Fibroblast of lung (primary cell): ENCODE measurements around the gene DAZAP1. TPM values are rescaled to one million over a fixed set of nuclear protein-coding genes. Genes with fewer than 3 reads are reported as not detected.

Experiments
- DNase-seq, 2 donors: peaks; one replicate each; pipeline versions ENCODE4 v3.0.0 to v3.0.0-alpha.2; 2010; ENCODE audit warnings: low read depth in 2 of 2
- H2AFZ ChIP-seq: 2 replicates; pipeline ENCODE4 v1.5.1; 2012; ENCODE audit warnings: low read length, control low read depth, inconsistent platforms
- H3K27ac ChIP-seq: 2 replicates; pipeline ENCODE4 v1.5.1; 2011; ENCODE audit warnings: low read length, control low read depth; ENCODE audit not compliant: insufficient read depth
- H3K27me3 ChIP-seq: 2 replicates; pipeline ENCODE4 v1.5.1; 2011; ENCODE audit warnings: mild to moderate bottlenecking, low read length; ENCODE audit not compliant: control insufficient read depth, insufficient read depth
- H3K36me3 ChIP-seq: 2 replicates; pipeline ENCODE4 v1.5.1; 2011; ENCODE audit warnings: low read length; ENCODE audit not compliant: control insufficient read depth, insufficient read depth
- H3K4me1 ChIP-seq: 2 replicates; pipeline ENCODE4 v1.5.1; 2011; ENCODE audit warnings: low read length; ENCODE audit not compliant: control insufficient read depth, insufficient read depth; ENCODE audit errors: extremely low read depth
- H3K4me2 ChIP-seq: 2 replicates; pipeline ENCODE4 v1.5.1; 2011; ENCODE audit warnings: low read length, control low read depth; ENCODE audit not compliant: insufficient read depth; ENCODE audit errors: extremely low read depth
- H3K4me3 ChIP-seq, 4 experiments: fragments of 200-600 bp in 1 of 4; sonication (generic) in 1 of 4; replicated peaks in 1 of 4; 2 replicates each; pipeline ENCODE4 v1.5.1; 2011 to 2016; ENCODE audit warnings: low read length in 4 of 4, low read depth in 3 of 4, mild to moderate bottlenecking in 3 of 4, control low read depth in 2 of 4, inconsistent platforms in 1 of 4, mixed read lengths in 1 of 4; ENCODE audit not compliant: insufficient read depth in 1 of 4; ENCODE audit errors: control extremely low read depth in 1 of 4
- H3K79me2 ChIP-seq: 2 replicates; pipeline ENCODE4 v1.5.1; 2012; ENCODE audit warnings: mild to moderate bottlenecking, low read length, inconsistent platforms; ENCODE audit not compliant: control insufficient read depth, insufficient read depth
- H3K9ac ChIP-seq: 2 replicates; pipeline ENCODE4 v1.5.1; 2011; ENCODE audit warnings: mild to moderate bottlenecking, low read length, control low read depth; ENCODE audit not compliant: insufficient read depth
- H3K9me3 ChIP-seq: 2 replicates; pipeline ENCODE4 v1.5.1; 2012; ENCODE audit warnings: low read depth, low read length; ENCODE audit not compliant: control insufficient read depth, insufficient read depth
- H4K20me1 ChIP-seq: 2 replicates; pipeline ENCODE4 v1.5.1; 2011; ENCODE audit warnings: low read length; ENCODE audit not compliant: control insufficient read depth, insufficient read depth; ENCODE audit errors: extremely low read depth
- EZH2 ChIP-seq: IDR thresholded peaks from 2 replicates; pipeline ENCODE4 v1.5.1; 2012; ENCODE audit warnings: low read length, control low read depth, mild to moderate bottlenecking; ENCODE audit errors: missing control alignments
- polyA plus RNA-seq, 2 donors: library from polyadenylated mRNA; depleted of rRNA in 1 of 2; stranded (reverse) in 1 of 2; unstranded in 1 of 2; fragments of >200 nt; gene quantifications; 2 replicates each; pipeline ENCODE4 v1.2.1, GENCODE V29; 2011 to 2012; ENCODE audit warnings: missing spikeins in 1 of 2
- total RNA-seq: library from RNA; depleted of rRNA; stranded (reverse); fragments of >200 nt; gene quantifications from 2 replicates; pipeline ENCODE4 v1.2.1, GENCODE V29; 2014
- TF ChIP-seq, protein P1 (sequence below), 2 donors: IDR thresholded peaks in 1 of 2; conservative IDR thresholded peaks in 1 of 2; 1 replicate in 1 of 2; 2 replicates in 1 of 2; pipeline ENCODE4 v1.5.1; 2011 to 2012; ENCODE audit warnings: low read length in 2 of 2, control low read depth in 1 of 2, inconsistent platforms in 1 of 2, low read depth in 1 of 2, mild to moderate bottlenecking in 1 of 2

The DAZAP1 gene
- total and polyA plus RNA-seq, 2 donors (not counting 1 experiment from before 2014, with no cell fraction given), result 44.6 to 49.5 TPM

DNA sequence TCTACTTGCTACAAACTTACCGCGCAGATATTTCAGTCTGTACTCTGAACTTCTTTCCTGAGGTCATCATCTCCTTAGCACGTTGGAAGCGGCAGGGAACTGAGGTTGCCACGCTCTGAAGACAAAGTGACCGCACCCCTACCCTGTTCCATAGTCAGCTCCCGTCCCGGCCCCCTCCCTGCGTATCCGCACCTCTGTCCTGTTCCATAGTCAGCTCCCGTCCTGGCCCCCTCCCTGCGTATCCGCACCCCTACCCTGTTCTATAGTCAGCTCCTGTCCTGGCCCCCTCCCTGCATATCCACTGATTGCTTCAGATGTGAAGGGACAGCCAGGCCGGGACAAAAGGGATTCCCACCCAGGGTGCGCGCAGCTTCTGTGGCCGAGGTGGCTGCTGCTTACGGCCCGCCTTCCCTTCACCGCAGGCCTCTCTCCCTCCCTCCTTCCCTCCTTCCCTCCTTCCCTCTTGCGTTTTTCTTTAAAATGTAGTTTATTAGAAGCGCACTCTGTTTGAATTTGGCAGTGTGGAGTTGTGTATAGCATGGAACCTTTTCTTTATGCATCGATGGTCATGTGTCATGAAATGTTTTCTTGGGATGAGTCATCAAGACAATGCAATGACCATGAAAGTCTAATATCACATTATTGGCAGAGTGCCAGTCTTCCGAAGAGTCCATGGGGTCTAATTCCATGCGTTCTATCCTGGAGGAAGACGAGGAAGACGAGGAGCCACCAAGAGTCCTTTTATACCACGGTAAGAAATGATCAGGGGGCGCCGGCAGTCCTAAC is 45.6 kb upstream of the DAZAP1 start:
- Histone ChIP-seq H3K4me1 (peaks cover 19% of the 10 kb centered on the region), H3K27me3 (no peaks in the 10 kb centered on the region), H3K4me3 (peak overlapping the region; percentile 10 to 52 (median 39)), H3K79me2 (peaks cover 2% of the 10 kb centered on the region), H3K27ac (peak overlapping the region; percentile 77), H3K4me2 (peak overlapping the region; percentile 92), H2AFZ (no peak overlapping the region), H4K20me1 (no peaks in the 10 kb centered on the region), H3K9ac (no peak overlapping the region), H3K36me3 (peaks cover 30% of the 10 kb centered on the region), H3K9me3 (no peaks in the 10 kb centered on the region)
- DNase-seq, result peak; percentile 80 to 88
- TF ChIP-seq EZH2, result no peak
- TF ChIP-seq, protein P1, sequence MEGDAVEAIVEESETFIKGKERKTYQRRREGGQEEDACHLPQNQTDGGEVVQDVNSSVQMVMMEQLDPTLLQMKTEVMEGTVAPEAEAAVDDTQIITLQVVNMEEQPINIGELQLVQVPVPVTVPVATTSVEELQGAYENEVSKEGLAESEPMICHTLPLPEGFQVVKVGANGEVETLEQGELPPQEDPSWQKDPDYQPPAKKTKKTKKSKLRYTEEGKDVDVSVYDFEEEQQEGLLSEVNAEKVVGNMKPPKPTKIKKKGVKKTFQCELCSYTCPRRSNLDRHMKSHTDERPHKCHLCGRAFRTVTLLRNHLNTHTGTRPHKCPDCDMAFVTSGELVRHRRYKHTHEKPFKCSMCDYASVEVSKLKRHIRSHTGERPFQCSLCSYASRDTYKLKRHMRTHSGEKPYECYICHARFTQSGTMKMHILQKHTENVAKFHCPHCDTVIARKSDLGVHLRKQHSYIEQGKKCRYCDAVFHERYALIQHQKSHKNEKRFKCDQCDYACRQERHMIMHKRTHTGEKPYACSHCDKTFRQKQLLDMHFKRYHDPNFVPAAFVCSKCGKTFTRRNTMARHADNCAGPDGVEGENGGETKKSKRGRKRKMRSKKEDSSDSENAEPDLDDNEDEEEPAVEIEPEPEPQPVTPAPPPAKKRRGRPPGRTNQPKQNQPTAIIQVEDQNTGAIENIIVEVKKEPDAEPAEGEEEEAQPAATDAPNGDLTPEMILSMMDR (conservative IDR thresholded peaks at IDR 0.05 in 1 of 2, IDR thresholded peaks at IDR 0.05 in 1 of 2; ENCODE audit: low read depth in 1 of 2, low read length in 2 of 2), result no peak

GRCh38 chr19:1362387-1363257 is 44.8 kb upstream of the DAZAP1 start:
- no peaks in the 10 kb centered on the region for H4K20me1 ChIP-seq
- H3K27ac ChIP-seq, result peak overlapping the region; percentile 16
- DNase-seq, result no peak
- TF ChIP-seq, protein P1 (conservative IDR thresholded peaks at IDR 0.05 in 1 of 2, IDR thresholded peaks at IDR 0.05 in 1 of 2; ENCODE audit: low read depth in 1 of 2, low read length in 2 of 2), result no peak
- no peak for TF ChIP-seq EZH2
- peak overlapping the region; percentile 92 for H3K4me2 ChIP-seq
- peaks cover 31% of the 10 kb centered on the region for H3K36me3 ChIP-seq
- H3K79me2 ChIP-seq, result peaks cover 2% of the 10 kb centered on the region
- no peak overlapping the region for H3K4me3 ChIP-seq
- no peaks in the 10 kb centered on the region for H3K9me3 ChIP-seq
- no peak overlapping the region for H3K9ac ChIP-seq
- H3K4me1 ChIP-seq, result peaks cover 19% of the 10 kb centered on the region
- H2AFZ ChIP-seq, result no peak overlapping the region
- no peaks in the 10 kb centered on the region for H3K27me3 ChIP-seq

DNA sequence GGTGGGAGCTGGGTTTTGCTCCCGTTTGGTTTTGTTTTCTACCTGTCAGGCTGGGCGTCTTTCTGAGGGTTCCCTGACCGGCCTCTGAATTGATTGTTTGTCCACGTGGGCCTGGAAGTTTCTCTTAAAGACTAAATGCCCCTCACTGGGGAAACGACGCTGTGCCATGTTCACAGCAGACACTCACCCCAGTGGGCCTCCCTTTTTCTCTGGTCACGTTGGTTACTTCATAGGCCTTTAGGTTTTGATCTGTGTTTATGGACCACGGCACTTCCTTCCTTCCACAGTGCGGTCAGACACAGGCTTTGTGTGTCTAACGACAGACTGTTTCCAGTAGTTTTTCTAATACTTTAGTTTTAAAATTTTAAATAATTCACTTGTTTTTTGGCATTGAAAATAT is 43.8 kb upstream of the DAZAP1 start:
- Histone ChIP-seq H3K27ac (no peak overlapping the region), H3K4me3 (no peak overlapping the region), H3K9me3 (no peaks in the 10 kb centered on the region), H2AFZ (no peak overlapping the region), H4K20me1 (no peaks in the 10 kb centered on the region), H3K4me2 (no peak overlapping the region), H3K36me3 (peaks cover 32% of the 10 kb centered on the region), H3K9ac (no peak overlapping the region), H3K4me1 (peaks cover 19% of the 10 kb centered on the region), H3K27me3 (no peaks in the 10 kb centered on the region), H3K79me2 (peaks cover 2% of the 10 kb centered on the region)
- TF ChIP-seq, protein P1 (conservative IDR thresholded peaks at IDR 0.05 in 1 of 2, IDR thresholded peaks at IDR 0.05 in 1 of 2; ENCODE audit: low read depth in 1 of 2, low read length in 2 of 2), result no peak
- no peak for TF ChIP-seq EZH2
- no peak for DNase-seq
